NCI-H2029 treated with DMSO at 0.1 percent for 48 hours (cell line): ENCODE measurements around the gene CHST3.

Source experiments
- DNase-seq: peaks from one replicate; lab custom pipeline; 2025; lab: John Stamatoyannopoulos, UW

Gene CHST3

GRCh38 chr10:72056932-72057751 is 92.9 kb downstream of the CHST3 start:
- no peak for DNase-seq

GRCh38 chr10:72058347-72058898 is 94.2 kb downstream of the CHST3 start:
- no peak for DNase-seq

GRCh38 chr10:72058989-72059842 is 95.0 kb downstream of the CHST3 start:
- DNase-seq, result no peak

- no peak for DNase-seq
These were observed 95.9 kb downstream of the CHST3 start for GRCh38 chr10:72059843-72060822.

- no peak for DNase-seq
These were observed 97.3 kb downstream of the CHST3 start for GRCh38 chr10:72061491-72061890.

GRCh38 chr10:72061930-72062329 is 97.7 kb downstream of the CHST3 start:
- DNase-seq, result no peak

- DNase-seq, result no peak
These were observed 98.2 kb downstream of the CHST3 start for GRCh38 chr10:72062382-72062781.
